ENCODE measurements around the gene BANP.
A peak's percentile ranks its signal among the peaks of the same experiment; 100 is the strongest.
"Not testable (repeated sequence)": the region's sequence is repeated elsewhere in the genome, so short reads cannot be mapped to it uniquely, and the experiment has no call there.

Gene BANP

DNA sequence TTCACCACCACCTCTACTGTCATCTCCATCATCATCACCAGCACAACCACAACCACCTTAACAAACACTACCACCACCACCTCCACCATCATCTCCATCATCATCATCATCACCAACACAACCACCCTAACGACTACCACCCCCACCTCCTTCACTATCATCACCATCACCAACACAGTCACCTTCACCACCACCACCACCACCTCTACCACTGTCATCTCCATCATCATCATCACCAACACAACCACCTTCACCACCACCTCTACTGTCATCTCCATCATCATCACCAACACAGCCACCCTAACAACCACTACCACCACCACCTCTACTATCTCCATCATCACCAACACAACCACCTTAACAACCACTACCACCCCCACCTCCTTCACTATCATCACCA, 102.2 kb downstream of the BANP start:
- in situ Hi-C loops (cut with MboI; ENCODE audit: low sequenced_read_pairs); H3K27me3 ChIP-seq (ENCODE audit: low read depth); H3K36me3 ChIP-seq (replicated peaks): not testable (repeated sequence)

GRCh38 chr16:88055356-88055755, 104.1 kb downstream of the BANP start:
- in situ Hi-C loops (cut with MboI; ENCODE audit: low sequenced_read_pairs): no loop called here
- Histone ChIP-seq H3K4me1 (no peaks in the 10 kb centered on the region), H3K4me3 (no peak overlapping the region), H3K36me3 (replicated peaks) (no peaks in the 10 kb centered on the region), H3K27me3 (ENCODE audit: low read depth) (no peaks in the 10 kb centered on the region), H3K9me3 (no peaks in the 10 kb centered on the region)
- DNase-seq (ENCODE audit: low spot score in 2 of 2): no peak

More for the DNA sequence above, 102.2 kb downstream of the BANP start:
- H3K4me3 ChIP-seq; H3K9me3 ChIP-seq; H3K4me1 ChIP-seq; DNase-seq (ENCODE audit: low spot score in 2 of 2): not testable (repeated sequence)

- in situ Hi-C loops (cut with MboI; ENCODE audit: low sequenced_read_pairs): no loop called here
- H3K36me3 ChIP-seq (replicated peaks): no peaks in the 10 kb centered on the region; the same call in 1 of the 2 replicates
- H3K4me3 ChIP-seq: no peak overlapping the region
- no peaks in the 10 kb centered on the region for H3K9me3 ChIP-seq
- DNase-seq (ENCODE audit: low spot score in 2 of 2): no peak
- H3K27me3 ChIP-seq (ENCODE audit: low read depth): no peaks in the 10 kb centered on the region
- no peaks in the 10 kb centered on the region for H3K4me1 ChIP-seq
Observed at GRCh38 chr16:88056212-88056611, 105.0 kb downstream of the BANP start.

GRCh38 chr16:88057656-88058055, 106.4 kb downstream of the BANP start:
- Histone ChIP-seq H3K4me3 (no peak overlapping the region), H3K36me3 (replicated peaks) (no peaks in the 10 kb centered on the region; the same call in 1 of the 2 replicates), H3K9me3 (no peaks in the 10 kb centered on the region), H3K27me3 (ENCODE audit: low read depth) (no peaks in the 10 kb centered on the region), H3K4me1 (no peaks in the 10 kb centered on the region)
- DNase-seq (ENCODE audit: low spot score in 2 of 2): no peak
- in situ Hi-C loops (cut with MboI; ENCODE audit: low sequenced_read_pairs): no loop called here

DNA sequence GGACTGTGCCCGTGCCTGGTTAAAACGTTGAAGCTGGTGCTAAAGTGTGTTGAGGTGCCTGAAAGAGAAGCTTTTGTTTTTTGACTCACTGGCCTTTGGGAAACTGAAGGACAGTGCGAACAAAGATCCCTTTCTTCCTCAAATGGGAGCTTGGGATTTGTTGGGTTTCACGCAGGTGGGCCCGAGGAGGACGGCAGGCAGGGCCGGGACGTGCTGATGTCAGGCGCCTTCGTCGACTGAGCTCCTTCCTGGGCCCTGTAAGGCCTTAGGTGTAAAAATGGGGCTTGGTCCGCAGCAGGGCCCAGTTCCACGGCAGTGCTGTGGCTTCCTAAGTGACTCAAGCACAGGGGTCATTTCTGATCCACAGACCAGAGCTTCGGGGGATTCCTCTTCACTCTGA, 106.9 kb downstream of the BANP start:
- no peaks in the 10 kb centered on the region for H3K4me1 ChIP-seq
- in situ Hi-C loops (cut with MboI; ENCODE audit: low sequenced_read_pairs): no loop called here
- DNase-seq (ENCODE audit: low spot score in 2 of 2): no peak
- no peaks in the 10 kb centered on the region for H3K27me3 ChIP-seq (ENCODE audit: low read depth)
- H3K36me3 ChIP-seq (replicated peaks): no peaks in the 10 kb centered on the region; the same call in 1 of the 2 replicates
- no peaks in the 10 kb centered on the region for H3K9me3 ChIP-seq
- H3K4me3 ChIP-seq: no peak overlapping the region

DNA sequence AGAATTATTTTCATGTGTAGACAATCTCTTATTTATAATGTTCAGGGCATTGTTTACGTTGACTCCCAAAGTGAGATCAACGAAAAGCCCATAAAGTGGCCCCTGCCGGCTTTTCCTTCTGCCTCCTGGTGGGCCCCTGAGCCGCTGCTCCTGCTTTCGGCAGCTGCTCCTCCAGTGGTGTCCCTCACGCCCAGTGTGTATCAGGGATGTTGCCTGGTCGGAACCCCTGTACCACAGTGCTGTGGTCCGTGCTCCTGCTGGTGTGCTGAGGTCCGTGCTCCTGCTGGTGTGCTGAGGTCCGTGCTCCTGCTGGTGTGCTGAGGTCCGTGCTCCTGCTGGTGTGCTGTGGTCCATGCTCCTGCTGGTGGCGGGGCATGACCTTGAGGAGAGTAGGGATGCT, 107.6 kb downstream of the BANP start:
- in situ Hi-C loops (cut with MboI; ENCODE audit: low sequenced_read_pairs): no loop called here
- Histone ChIP-seq H3K9me3 (no peaks in the 10 kb centered on the region), H3K4me3 (no peak overlapping the region), H3K4me1 (no peaks in the 10 kb centered on the region), H3K27me3 (ENCODE audit: low read depth) (no peaks in the 10 kb centered on the region), H3K36me3 (replicated peaks) (no peaks in the 10 kb centered on the region; the same call in 1 of the 2 replicates)
- peak in 1 of 2 experiments; percentile 3 for DNase-seq (ENCODE audit: low spot score in 2 of 2)

GRCh38 chr16:88059701-88060386, 108.6 kb downstream of the BANP start:
- Histone ChIP-seq H3K36me3 (replicated peaks) (no peaks in the 10 kb centered on the region; the same call in 1 of the 2 replicates), H3K9me3 (no peaks in the 10 kb centered on the region), H3K27me3 (ENCODE audit: low read depth) (no peaks in the 10 kb centered on the region), H3K4me3 (no peak overlapping the region), H3K4me1 (no peaks in the 10 kb centered on the region)
- in situ Hi-C loops (cut with MboI; ENCODE audit: low sequenced_read_pairs): no loop called here
- no peak for DNase-seq (ENCODE audit: low spot score in 2 of 2)

DNA sequence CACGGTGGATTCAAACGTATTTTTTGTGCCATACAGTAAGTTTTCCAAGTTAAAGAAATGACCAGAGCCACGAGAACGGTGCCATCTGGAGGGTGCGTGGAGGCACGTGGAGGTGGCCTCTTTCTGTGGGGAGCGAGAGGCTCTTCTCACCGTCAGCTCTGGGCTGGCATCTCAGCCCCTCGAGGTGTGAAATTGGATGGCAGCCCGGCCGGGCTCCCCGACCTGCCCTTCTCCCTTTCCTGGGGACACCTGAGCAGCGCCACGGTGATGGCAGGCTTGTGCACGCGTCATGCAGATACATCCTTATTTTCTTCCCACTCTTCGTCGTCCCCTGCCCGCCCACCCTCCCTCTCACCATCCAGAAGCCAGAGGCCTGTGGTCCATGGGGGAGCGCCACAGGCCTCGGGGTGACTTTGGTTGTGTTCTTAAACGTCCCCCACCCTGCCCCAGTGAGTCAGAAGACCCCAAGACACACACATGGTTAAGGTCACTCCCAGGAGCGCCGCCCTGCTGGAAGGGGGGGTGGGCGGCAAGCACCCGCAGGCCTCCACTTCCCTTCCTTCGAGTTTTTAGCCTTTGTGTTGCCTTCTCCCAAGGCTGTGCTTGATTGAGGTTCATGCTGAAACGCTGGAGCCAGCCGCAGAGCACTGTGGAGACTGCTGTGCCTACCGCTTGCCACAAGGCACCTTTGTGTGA, 109.4 kb downstream of the BANP start:
- no peaks in the 10 kb centered on the region for H3K27me3 ChIP-seq (ENCODE audit: low read depth)
- no peaks in the 10 kb centered on the region; the same call in 1 of the 2 replicates for H3K36me3 ChIP-seq (replicated peaks)
- H3K4me3 ChIP-seq: no peak overlapping the region
- in situ Hi-C loops (cut with MboI; ENCODE audit: low sequenced_read_pairs): no loop called here
- no peaks in the 10 kb centered on the region for H3K9me3 ChIP-seq
- H3K4me1 ChIP-seq: no peaks in the 10 kb centered on the region
- no peak for DNase-seq (ENCODE audit: low spot score in 2 of 2)

GRCh38 chr16:88061346-88062110, 110.3 kb downstream of the BANP start:
- Histone ChIP-seq H3K9me3 (no peaks in the 10 kb centered on the region), H3K36me3 (replicated peaks) (no peaks in the 10 kb centered on the region; the same call in 1 of the 2 replicates), H3K27me3 (ENCODE audit: low read depth) (no peaks in the 10 kb centered on the region), H3K4me1 (no peaks in the 10 kb centered on the region), H3K4me3 (no peak overlapping the region)
- DNase-seq (ENCODE audit: low spot score in 2 of 2): no peak
- in situ Hi-C loops (cut with MboI; ENCODE audit: low sequenced_read_pairs): no loop called here

- no peak for DNase-seq (ENCODE audit: low spot score in 2 of 2)
- Histone ChIP-seq H3K27me3 (ENCODE audit: low read depth) (no peaks in the 10 kb centered on the region), H3K4me3 (no peak overlapping the region), H3K36me3 (replicated peaks) (no peaks in the 10 kb centered on the region; the same call in 1 of the 2 replicates), H3K4me1 (no peaks in the 10 kb centered on the region), H3K9me3 (no peaks in the 10 kb centered on the region)
- in situ Hi-C loops (cut with MboI; ENCODE audit: low sequenced_read_pairs): no loop called here
Observed at GRCh38 chr16:88062341-88063210, 111.3 kb downstream of the BANP start.

DNA sequence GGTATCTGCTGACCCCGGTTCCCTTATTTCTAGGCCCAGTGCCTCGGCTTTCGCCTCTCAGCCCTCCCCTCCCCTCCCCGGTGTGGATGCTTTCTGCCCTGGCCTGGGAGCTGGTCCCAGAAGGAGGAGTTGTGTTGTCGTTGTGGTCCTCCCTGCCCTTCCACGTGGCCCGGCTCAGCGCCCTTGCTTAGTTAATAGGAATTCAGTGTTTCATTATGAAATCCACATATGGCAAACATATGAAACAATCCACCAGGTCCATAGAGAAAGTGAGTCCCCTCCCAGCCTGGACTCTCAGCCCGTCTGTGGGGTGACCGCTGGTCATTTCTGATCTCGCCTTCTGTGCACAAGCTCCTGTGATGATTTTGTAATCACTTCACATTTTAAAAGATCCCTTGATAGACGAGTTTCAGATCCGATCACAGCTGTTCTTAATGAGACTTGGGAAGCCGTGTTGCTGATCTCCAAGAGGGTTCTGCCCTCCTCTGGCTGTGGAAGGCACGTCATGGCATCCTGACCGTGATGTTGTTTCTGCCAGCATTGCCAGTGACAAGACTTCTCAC, 112.1 kb downstream of the BANP start:
- no peaks in the 10 kb centered on the region for H3K27me3 ChIP-seq (ENCODE audit: low read depth)
- in situ Hi-C loops (cut with MboI; ENCODE audit: low sequenced_read_pairs): no loop called here
- H3K4me1 ChIP-seq: no peaks in the 10 kb centered on the region
- no peaks in the 10 kb centered on the region; the same call in 1 of the 2 replicates for H3K36me3 ChIP-seq (replicated peaks)
- no peaks in the 10 kb centered on the region for H3K9me3 ChIP-seq
- DNase-seq (ENCODE audit: low spot score in 2 of 2): no peak
- H3K4me3 ChIP-seq: no peak overlapping the region

- no peaks in the 10 kb centered on the region for H3K9me3 ChIP-seq
- in situ Hi-C loops (cut with MboI; ENCODE audit: low sequenced_read_pairs): no loop called here
- DNase-seq (ENCODE audit: low spot score in 2 of 2): no peak
- no peaks in the 10 kb centered on the region; the same call in 1 of the 2 replicates for H3K36me3 ChIP-seq (replicated peaks)
- no peaks in the 10 kb centered on the region for H3K27me3 ChIP-seq (ENCODE audit: low read depth)
- H3K4me1 ChIP-seq: no peaks in the 10 kb centered on the region
- H3K4me3 ChIP-seq: no peak overlapping the region
Observed at GRCh38 chr16:88064011-88064888, 113.0 kb downstream of the BANP start.

All from HAP-1 (cell line).